ENCODE results near the gene SLC9B2. TPM values are rescaled to one million over a fixed set of nuclear protein-coding genes. Genes with fewer than 3 reads are reported as not detected.

The SLC9B2 gene
- total and polyA plus RNA-seq, 2 experiments from 2014 or later = 4.4 to 13.0 TPM

GRCh38 chr4:103046416-103047290, 29.9 kb downstream of the SLC9B2 start:
- peak; percentile 84 for DNase-seq (ENCODE audit: low spot score)
- H3K27ac Mint-ChIP-seq = no peak overlapping the region
- TF ChIP-seq EZH2phosphoT487 (IDR thresholded peaks at IDR 0.05; ENCODE audit: unreplicated experiment) (no peak), POLR2AphosphoS5 (IDR thresholded peaks at IDR 0.05; ENCODE audit: low read depth) (no peak), CTCF (conservative IDR thresholded peaks at IDR 0.05; ENCODE audit: low read depth in 2 of 2) (peak; percentile 79 to 86)
- H3K4me1 ChIP-seq (ENCODE audit: insufficient read depth) = no peaks in the 10 kb centered on the region
- no peaks in the 10 kb centered on the region for H3K9me3 Mint-ChIP-seq
- no peaks in the 10 kb centered on the region for H3K36me3 ChIP-seq (ENCODE audit: insufficient read depth)
- H3K4me3 ChIP-seq = no peak overlapping the region
- H4K20me1 ChIP-seq (replicated peaks; ENCODE audit: insufficient read depth) = no peaks in the 10 kb centered on the region; the same call in 1 of the 2 replicates
- H3K4me1 Mint-ChIP-seq = peaks cover 12% of the 10 kb centered on the region
- no peak overlapping the region for H3K4me2 ChIP-seq
- no peaks in the 10 kb centered on the region for H3K79me2 ChIP-seq (replicated peaks; ENCODE audit: insufficient read depth)
- H3K27me3 ChIP-seq (ENCODE audit: insufficient read depth) = no peaks in the 10 kb centered on the region
- H3K9me2 ChIP-seq (ENCODE audit: insufficient read depth) = no peaks in the 10 kb centered on the region
- no peak overlapping the region for H3K27ac ChIP-seq (ENCODE audit: low read depth)
- no peaks in the 10 kb centered on the region for H3F3A ChIP-seq (replicated peaks; ENCODE audit: low read depth)
- no peak overlapping the region for H3K4me3 Mint-ChIP-seq
- no peaks in the 10 kb centered on the region for H3K36me3 Mint-ChIP-seq (ENCODE audit: low read depth)
- H3K27me3 Mint-ChIP-seq (ENCODE audit: insufficient read depth, low read depth, poor library complexity) = no peaks in the 10 kb centered on the region
- H2AFZ ChIP-seq = no peak overlapping the region
- peak; percentile 100 for ATAC-seq

GRCh38 chr4:103044183-103044582, 32.4 kb downstream of the SLC9B2 start:
- peaks cover 12% of the 10 kb centered on the region for H3K4me1 Mint-ChIP-seq
- no peak overlapping the region for H3K4me2 ChIP-seq
- H3K27ac Mint-ChIP-seq = no peak overlapping the region
- no peak for ATAC-seq
- H3K27ac ChIP-seq (ENCODE audit: low read depth) = no peak overlapping the region
- no peaks in the 10 kb centered on the region for H3K4me1 ChIP-seq (ENCODE audit: insufficient read depth)
- H3K27me3 Mint-ChIP-seq (ENCODE audit: insufficient read depth, low read depth, poor library complexity) = no peaks in the 10 kb centered on the region
- H3K9me3 Mint-ChIP-seq = no peaks in the 10 kb centered on the region
- H3K79me2 ChIP-seq (replicated peaks; ENCODE audit: insufficient read depth) = no peaks in the 10 kb centered on the region
- no peak overlapping the region for H3K4me3 ChIP-seq
- H3K27me3 ChIP-seq (ENCODE audit: insufficient read depth) = no peaks in the 10 kb centered on the region
- no peak overlapping the region for H3K4me3 Mint-ChIP-seq
- H3K36me3 ChIP-seq (ENCODE audit: insufficient read depth) = no peaks in the 10 kb centered on the region
- H4K20me1 ChIP-seq (replicated peaks; ENCODE audit: insufficient read depth) = no peaks in the 10 kb centered on the region; the same call in 1 of the 2 replicates
- DNase-seq (ENCODE audit: low spot score) = no peak
- no peak for TF ChIP-seq ZNF114 (CRISPR knock-in tag; IDR thresholded peaks at IDR 0.05)
- no peaks in the 10 kb centered on the region for H3K36me3 Mint-ChIP-seq (ENCODE audit: low read depth)
- no peaks in the 10 kb centered on the region for H3F3A ChIP-seq (replicated peaks; ENCODE audit: low read depth)
- H2AFZ ChIP-seq = no peak overlapping the region
- H3K9me2 ChIP-seq (ENCODE audit: insufficient read depth) = no peaks in the 10 kb centered on the region

GRCh38 chr4:103036169-103036568, 40.4 kb downstream of the SLC9B2 start:
- DNase-seq (ENCODE audit: low spot score) = no peak
- ATAC-seq = no peak
- no peaks in the 10 kb centered on the region for H3K36me3 Mint-ChIP-seq (ENCODE audit: low read depth)
- Histone ChIP-seq H3K4me2 (no peak overlapping the region), H3K27ac (ENCODE audit: low read depth) (no peak overlapping the region), H4K20me1 (replicated peaks; ENCODE audit: insufficient read depth) (no peaks in the 10 kb centered on the region), H3K4me3 (no peak overlapping the region), H2AFZ (no peak overlapping the region), H3K79me2 (replicated peaks; ENCODE audit: insufficient read depth) (no peaks in the 10 kb centered on the region), H3K27me3 (ENCODE audit: insufficient read depth) (no peaks in the 10 kb centered on the region), H3K36me3 (ENCODE audit: insufficient read depth) (no peaks in the 10 kb centered on the region), H3K4me1 (ENCODE audit: insufficient read depth) (no peaks in the 10 kb centered on the region), H3K9me2 (ENCODE audit: insufficient read depth) (no peaks in the 10 kb centered on the region), H3F3A (replicated peaks; ENCODE audit: low read depth) (no peaks in the 10 kb centered on the region)
- H3K9me3 Mint-ChIP-seq = no peaks in the 10 kb centered on the region
- H3K4me3 Mint-ChIP-seq = no peak overlapping the region
- H3K27me3 Mint-ChIP-seq (ENCODE audit: insufficient read depth, low read depth, poor library complexity) = no peaks in the 10 kb centered on the region
- no peak overlapping the region for H3K27ac Mint-ChIP-seq
- H3K4me1 Mint-ChIP-seq = no peaks in the 10 kb centered on the region
- TF ChIP-seq EZH2 (IDR thresholded peaks at IDR 0.05; ENCODE audit: low read depth, unreplicated experiment) (no peak), POLR2AphosphoS5 (IDR thresholded peaks at IDR 0.05; ENCODE audit: low read depth) (no peak), ETS1 (IDR thresholded peaks at IDR 0.05) (no peak), CREB1 (CRISPR knock-in tag; IDR thresholded peaks at IDR 0.05; ENCODE audit: low read depth) (no peak)
